Daoy (cell line): ENCODE results near the gene L3MBTL2. TPM values are rescaled to one million over a fixed set of nuclear protein-coding genes. Genes with fewer than 3 reads are reported as not detected.
"Not testable (repeated sequence)": the region's sequence is repeated elsewhere in the genome, so short reads cannot be mapped to it uniquely, and the experiment has no call there.

ENCODE experiments used
- DNase-seq: peaks from one replicate; pipeline ENCODE4 v3.0.0-alpha.2; 2015; ENCODE audit warnings: low read depth
- total RNA-seq: library from RNA; depleted of rRNA; stranded (reverse); fragments of >200 nt; shearing (Covaris generic); gene quantifications from 2 replicates; pipeline ENCODE4 v1.2.3, GENCODE V29; 2014; rRNA removed

L3MBTL2 gene
- total RNA-seq, result 23.4 and 30.6 TPM in 2 replicates

DNA sequence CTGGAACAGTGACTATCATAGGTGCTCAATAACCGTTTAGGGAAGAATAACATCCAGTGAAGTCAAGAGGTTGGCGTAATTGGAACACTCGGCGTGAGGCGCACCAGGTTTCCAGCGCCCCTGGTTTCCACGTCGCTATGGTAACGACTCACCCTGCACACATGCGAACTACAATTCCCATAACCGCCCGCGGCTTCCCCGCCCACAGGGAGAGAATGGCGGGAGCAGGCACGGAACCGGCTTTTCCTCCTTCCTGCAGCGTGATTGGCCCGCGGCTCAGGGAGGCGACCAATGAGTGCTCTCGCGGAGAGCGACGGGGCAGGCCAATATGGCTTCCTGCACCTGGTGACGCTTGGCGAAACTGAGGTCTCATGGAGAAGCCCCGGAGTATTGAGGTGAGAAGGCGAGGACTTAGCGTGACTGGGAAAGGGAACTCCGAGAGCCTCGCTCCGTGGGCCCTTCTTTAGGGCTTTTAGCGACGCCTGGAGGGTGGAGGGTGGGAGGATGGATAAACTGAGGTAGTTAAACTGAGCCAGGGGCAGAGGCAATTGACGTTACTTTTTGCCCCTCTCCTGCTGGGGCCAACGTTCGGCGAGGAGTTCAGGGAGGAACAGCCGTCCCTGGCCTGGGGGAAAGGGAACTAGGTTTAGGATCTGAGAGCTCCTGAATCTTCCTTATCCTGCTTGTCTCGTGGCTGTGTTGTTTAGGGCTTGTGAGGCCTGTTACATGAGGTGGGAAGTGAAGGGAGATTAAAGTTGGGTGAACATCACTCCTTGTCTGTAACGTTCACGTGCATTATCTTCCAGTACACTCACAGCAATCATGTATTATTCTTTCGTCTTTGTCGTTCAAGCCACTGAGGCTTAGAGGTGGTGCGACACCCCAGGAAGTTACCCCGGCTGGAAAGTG, at the start of gene L3MBTL2:
L3MBTL2 (plus strand) TSS at position 321 of the 909 bp plus-strand sequence; CDS start at position 372, 51 bp downstream.
- peak; percentile 98 for DNase-seq

DNA sequence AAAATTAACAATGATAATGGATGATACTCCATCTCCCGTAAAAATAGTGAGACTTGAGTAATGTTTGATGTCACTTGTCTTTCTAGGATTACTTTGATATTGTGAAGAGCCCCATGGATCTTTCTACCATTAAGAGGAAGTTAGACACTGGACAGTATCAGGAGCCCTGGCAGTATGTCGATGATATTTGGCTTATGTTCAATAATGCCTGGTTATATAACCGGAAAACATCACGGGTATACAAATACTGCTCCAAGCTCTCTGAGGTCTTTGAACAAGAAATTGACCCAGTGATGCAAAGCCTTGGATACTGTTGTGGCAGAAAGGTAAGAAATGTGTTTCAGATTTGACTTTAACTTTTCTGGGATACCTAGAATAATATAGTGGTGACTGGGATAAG, 48.0 kb upstream of the L3MBTL2 start:
- no peak for DNase-seq

DNA sequence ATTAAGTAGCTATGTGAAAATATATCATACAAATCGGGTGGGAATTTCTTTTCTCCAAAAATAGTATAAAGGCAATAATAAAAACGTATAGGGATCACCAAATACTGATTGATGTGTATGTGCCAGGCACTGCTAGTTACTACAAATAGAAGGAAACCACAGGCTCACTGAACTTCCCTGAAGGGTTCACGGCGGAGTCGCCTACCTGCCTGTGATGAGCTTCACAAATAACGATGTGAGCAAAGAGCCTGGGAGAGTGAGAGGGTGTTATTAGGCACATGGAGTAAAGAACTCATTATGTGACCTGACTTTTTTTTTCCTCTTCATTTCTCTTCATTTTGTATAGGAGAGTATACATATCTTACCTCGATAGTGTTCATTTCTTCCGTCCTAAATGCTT, 36.0 kb upstream of the L3MBTL2 start:
- no peak for DNase-seq

DNA sequence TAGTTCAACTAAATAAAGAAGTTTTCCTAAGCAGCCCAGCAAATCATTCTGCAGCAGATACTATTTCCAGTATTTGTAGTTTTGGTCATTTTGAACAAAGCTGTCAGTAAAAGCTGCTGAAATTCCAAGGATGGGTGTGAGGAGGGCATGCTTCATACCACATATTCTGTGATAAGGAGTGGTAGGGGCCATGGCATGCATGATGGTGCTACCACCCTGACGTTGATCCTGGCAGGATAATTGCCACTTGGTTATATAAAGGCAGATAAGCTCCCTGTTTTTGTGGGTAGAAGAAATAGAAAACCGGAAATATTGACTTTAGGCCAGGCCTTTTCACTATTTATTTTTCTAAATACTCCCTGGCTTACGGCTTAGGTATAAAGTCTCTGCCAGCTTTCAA, 33.1 kb upstream of the L3MBTL2 start:
- no peak for DNase-seq

DNA sequence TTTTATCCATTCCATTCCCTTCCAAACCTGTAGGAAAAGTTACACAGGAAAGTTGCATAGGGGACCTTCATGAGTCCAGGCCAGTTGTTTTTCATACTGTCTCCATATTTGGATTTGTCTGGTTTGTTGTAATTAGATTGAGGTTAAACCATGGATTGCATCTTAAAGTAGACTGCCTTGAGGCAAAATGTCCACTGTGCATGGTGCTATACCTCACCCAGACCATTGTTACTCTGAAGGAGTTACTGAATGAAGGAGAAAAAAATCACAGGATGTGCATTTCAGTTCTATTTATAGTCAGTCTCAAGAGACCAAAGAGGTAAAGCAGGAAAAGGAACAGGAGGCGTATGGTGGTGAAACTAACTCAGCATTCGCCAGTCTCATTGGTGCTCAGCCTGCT, 29.6 kb upstream of the L3MBTL2 start:
- no peak for DNase-seq

DNA sequence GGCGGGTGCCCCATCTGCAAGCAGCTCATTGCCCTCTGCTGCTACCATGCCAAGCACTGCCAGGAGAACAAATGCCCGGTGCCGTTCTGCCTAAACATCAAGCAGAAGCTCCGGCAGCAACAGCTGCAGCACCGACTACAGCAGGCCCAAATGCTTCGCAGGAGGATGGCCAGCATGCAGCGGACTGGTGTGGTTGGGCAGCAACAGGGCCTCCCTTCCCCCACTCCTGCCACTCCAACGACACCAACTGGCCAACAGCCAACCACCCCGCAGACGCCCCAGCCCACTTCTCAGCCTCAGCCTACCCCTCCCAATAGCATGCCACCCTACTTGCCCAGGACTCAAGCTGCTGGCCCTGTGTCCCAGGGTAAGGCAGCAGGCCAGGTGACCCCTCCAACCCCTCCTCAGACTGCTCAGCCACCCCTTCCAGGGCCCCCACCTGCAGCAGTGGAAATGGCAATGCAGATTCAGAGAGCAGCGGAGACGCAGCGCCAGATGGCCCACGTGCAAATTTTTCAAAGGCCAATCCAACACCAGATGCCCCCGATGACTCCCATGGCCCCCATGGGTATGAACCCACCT, 28.0 kb upstream of the L3MBTL2 start:
- no peak for DNase-seq

DNA sequence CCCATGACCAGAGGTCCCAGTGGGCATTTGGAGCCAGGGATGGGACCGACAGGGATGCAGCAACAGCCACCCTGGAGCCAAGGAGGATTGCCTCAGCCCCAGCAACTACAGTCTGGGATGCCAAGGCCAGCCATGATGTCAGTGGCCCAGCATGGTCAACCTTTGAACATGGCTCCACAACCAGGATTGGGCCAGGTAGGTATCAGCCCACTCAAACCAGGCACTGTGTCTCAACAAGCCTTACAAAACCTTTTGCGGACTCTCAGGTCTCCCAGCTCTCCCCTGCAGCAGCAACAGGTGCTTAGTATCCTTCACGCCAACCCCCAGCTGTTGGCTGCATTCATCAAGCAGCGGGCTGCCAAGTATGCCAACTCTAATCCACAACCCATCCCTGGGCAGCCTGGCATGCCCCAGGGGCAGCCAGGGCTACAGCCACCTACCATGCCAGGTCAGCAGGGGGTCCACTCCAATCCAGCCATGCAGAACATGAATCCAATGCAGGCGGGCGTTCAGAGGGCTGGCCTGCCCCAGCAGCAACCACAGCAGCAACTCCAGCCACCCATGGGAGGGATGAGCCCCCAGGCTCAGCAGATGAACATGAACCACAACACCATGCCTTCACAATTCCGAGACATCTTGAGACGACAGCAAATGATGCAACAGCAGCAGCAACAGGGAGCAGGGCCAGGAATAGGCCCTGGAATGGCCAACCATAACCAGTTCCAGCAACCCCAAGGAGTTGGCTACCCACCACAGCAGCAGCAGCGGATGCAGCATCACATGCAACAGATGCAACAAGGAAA, 27.3 kb upstream of the L3MBTL2 start:
- no peak for DNase-seq

DNA sequence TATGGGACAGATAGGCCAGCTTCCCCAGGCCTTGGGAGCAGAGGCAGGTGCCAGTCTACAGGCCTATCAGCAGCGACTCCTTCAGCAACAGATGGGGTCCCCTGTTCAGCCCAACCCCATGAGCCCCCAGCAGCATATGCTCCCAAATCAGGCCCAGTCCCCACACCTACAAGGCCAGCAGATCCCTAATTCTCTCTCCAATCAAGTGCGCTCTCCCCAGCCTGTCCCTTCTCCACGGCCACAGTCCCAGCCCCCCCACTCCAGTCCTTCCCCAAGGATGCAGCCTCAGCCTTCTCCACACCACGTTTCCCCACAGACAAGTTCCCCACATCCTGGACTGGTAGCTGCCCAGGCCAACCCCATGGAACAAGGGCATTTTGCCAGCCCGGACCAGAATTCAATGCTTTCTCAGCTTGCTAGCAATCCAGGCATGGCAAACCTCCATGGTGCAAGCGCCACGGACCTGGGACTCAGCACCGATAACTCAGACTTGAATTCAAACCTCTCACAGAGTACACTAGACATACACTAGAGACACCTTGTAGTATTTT, 26.6 kb upstream of the L3MBTL2 start:
- no peak for DNase-seq

DNA sequence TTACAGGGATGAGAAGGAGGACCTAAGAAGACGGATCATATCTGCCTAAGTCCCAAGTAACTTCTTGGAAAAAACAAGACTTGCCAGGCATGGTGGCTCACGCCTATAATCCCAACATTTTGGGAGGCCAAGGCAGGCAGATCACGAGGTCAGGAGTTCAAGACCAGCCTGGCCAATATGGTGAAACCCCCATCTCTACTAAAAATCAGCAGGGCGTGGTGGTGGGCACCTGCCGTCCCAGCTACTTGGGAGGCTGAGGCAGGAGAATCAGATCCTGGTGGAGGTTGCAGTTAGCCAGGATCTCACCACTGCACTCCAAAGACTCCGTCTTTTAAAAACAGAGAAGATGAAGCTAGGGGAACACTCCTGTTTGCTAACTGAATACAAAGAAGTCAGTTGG, 24.8 kb upstream of the L3MBTL2 start:
- not testable (repeated sequence) for DNase-seq

DNA sequence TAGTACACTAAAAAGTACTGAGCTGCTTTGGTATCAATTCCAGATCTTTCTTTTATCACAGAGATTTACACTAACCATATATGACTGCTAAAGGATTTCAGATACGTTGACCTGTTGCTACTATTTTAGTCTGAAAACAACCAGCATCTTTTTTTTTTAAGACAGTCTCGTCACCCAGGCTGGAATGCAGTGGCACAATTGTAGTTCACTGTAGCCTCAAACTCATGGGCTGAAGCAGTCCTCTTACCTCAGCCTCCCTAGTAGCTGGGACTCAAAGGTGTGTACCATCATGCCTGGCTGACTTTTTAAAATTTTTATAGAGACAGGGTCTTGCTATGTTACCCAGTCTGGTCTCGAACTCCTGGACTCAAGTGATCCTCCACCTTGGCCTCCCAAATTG, 24.2 kb upstream of the L3MBTL2 start:
- DNase-seq, result no peak

DNA sequence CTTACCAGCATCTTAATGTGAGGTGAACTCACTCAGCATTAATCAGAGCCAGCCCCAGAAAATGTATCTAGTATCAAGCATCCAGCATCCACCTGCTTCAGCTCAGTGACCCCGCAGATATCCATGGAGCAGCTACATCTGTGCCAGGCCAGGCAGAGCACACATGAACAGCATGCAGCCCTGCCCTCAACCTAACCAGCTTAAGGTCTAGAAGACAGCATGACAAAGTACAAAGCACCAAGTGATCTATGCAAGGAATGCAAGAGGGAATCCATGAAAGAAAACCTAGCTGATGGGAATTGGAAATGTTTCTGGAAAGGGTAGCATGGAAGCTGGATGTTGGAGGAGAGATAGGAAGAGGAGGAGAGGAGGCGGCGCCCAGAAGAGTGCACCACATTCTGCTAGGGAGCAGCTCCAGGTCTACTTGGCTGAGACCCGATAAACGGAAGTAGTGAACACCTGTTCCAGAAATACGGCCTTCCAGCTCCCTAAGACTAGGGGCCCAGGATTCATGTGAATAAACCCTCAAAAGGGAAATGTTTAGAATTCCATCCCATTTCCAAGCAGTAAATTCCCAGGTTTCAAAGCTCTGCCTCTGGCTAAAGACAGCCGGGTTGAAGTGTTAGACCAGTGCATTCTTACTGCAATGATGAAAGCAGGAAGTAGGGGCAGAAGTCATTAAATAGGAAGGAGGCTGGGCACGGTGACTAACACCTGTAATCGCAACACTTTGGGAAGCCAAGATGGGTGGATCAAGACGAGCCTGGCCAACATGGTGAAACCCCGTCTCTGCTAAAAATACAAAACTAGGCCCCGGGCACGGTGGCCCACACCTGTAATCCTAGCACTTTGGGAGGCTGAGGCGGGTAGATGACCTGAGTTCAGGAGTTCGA, 23.5 kb upstream of the L3MBTL2 start:
- DNase-seq, result peak; percentile 50

DNA sequence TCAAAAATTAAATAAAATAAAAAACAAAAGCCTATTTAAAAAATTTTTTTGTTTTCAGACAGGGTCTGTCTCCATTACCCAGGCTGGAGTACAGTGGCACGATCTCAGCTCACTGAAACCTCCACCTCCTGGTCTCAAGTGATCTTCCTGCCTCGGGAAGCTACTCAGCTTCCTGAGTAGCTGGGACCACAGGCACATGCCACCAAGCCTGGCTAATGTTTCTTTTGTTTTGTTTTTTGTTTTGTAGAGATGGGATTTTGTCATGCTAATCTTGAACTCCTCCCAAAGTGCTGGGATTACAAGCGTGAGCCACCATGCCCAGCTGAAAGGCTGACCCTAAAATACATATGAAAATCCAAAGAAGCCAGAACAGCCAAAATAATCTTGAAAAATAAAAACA, 20.4 kb upstream of the L3MBTL2 start:
- DNase-seq, result no peak

DNA sequence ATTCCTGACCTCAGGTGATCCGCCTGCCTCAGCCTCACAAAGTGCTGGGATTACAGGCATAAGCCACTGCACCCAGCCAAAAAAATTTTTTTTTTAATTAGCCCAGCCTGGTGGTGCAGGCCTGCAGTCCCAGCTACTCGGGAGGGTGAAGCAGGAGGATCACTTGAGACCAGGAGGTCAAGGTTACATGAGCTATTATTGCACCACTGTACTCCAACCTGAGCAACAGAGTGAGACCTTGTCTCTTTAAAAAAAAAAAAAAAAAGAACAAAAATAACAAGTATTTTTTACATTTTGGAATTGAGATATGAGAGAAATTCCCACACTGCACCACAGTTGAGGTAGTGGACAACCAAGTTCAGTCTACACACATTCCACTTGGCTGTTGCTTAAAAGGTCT, 13.6 kb upstream of the L3MBTL2 start:
- no peak for DNase-seq

DNA sequence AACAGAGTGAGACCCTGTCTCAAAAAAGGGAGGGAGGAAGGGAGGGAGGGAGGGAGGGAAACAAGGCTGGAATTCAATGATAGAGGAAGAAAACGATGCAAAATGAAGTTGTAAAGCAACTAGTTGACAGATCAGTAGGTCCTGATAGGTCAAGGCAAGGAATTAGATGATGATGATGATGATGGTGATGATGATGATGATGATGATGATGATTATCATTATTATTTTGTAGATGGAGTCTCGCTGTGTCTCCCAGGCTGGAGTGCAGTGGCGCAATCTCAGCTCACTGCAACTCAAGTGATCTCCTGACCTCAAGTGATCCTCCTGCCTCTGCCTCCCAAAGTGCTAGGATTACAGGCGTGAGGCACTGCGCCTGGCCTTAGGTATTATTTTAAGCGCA, 11.3 kb upstream of the L3MBTL2 start:
- no peak for DNase-seq

DNA sequence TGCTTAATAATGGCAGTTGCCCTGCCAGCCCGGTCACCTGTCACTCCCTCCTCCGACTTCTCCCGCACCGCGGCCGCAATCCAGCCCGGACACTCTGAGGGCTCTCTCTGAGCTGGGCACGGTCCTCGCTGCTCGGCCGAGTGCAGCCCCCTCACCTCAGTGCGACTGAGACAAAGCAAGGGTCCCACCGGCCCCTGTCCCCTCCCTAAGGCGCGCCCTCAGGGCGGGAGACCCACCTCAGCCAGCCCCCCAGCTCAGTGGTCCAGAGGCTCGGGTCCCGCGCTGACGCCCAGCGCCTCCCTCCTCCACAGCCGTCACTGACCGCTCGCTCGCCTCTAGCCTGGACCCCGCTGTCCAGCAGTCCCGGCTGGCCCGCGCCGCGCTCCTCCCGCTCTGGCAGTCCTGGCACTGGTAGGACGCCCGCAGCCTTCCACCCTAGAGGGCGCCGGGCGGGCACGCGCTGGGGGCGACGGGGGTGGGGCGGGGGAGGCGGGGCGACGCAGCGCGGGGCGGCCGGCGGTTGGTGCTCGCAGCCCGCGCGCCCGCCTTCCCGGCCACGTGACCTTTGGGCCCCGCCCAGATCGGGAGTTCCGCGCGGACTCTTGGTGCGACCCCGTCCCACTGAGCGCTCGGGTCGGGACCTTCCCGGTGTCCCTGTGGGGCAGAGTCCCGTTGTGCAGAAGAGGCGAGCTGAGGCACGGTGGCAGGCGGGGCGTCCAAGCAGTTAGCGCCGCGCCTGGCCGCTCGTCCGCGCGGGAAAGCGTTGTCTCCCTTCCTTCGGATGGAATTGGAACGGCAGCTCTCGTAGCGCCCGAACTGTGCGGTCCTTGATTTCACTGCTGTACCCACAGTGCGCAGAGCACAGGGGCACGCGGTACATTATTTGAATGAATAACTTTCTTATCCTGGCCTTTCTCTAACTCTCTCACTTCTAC, 7.8 kb upstream of the L3MBTL2 start:
- peak; percentile 86 for DNase-seq

DNA sequence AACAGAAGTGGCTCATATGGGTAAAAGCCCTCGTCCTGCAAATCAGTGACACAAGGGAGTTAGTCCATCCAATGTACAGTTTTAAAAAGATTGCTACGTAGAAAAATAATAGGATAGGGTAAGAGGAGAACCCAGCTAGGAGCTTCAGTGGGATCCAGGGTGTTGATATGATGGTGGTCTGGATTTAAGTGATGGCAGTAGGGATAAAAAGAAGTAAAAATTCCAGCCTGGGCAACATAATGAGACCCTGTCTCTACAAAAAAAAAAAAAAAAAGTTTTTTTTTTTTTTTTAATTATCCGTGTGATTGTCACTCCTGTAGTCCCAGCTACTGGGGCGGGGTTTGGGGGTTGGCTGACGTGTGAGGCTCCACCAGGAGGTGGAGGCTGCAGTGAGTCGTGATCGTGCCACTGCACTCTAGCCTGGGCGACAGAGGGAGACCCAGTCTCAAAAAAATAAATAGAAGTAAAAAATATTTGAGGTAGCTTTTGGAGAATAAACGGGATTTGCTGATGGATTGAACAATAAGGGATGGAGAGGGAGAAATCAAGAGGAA, 7.0 kb upstream of the L3MBTL2 start:
- DNase-seq, result peak; percentile 70

DNA sequence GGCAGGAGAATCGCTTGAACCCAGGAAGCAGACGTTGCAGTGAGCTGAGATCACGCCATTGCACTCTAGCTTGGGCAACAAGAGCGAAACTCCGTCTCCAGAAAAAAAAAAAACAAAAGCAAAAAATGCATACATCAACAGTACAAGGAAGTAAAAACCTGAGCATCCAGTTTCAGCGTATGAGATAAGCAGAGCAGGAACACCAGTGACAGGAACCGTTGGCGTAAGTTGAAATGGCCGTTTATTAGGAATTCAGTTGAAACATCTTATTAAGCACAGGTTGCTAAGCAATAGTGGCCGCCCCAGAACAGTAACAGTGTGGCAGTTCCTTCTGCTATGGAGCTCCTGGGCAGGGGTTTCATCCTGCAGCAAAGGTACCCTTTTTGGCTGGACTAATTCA, 4.0 kb upstream of the L3MBTL2 start:
- DNase-seq, result no peak

DNA sequence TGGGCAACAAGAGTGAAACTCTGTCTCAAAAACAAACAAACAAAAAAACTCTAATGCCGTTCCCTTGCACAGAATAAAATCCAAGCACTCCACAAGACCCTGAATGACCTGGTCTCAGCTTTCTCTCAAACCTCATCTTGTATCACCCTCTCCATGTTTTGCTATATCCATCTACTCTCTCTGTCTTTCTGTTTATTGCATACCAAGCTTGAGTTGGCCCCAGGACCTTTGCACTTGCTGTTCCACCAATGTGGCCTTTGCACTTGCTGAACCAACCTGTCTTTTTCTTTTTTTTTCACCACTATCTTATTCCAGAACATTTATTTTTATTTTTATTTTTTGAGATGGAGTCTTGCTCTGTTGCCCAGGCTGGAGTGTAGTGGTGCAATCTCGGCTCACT, 2.0 kb upstream of the L3MBTL2 start:
- DNase-seq, result no peak

DNA sequence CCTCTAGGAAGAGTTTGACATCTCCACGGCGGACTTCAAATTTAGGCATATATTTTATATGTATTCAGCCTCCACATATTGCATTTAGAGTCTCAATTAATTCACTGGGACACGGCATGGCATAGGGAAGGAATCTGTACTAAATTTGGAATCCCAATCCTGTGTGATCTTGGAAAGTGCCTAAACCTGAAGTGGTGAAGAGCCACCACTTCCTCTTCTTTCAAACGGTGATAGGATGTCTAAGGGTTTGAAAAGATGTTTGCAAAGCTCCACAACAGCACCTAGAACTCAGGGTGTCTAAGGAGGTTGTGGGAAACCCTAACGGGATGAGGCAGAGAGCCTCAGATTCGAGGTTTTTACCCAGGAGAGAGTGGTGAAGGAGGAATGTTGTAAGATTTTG, 1.0 kb upstream of the L3MBTL2 start:
- DNase-seq, result no peak

DNA sequence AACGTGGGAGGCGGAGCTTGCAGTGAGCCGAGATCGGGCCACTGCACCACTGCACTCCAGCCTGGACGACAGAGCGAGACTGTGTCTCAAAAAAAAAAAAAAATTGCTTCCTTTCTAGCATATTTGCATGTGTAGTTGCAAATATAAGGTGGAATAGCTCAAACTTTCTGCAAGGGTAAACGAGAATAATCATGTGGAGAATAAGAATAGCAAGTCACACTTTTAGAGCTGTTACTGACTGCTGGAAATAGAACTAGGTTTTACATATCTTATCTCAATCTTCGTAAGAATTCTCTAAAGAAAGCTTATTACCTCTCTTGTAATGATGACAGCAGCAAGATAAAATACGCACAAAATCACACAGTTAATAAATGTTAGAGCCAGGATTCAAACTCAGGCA, 1.6 kb downstream of the L3MBTL2 start:
- DNase-seq, result no peak
